ENCODE data around the gene SLC3A2.
"Not testable (repeated sequence)": the region's sequence is repeated elsewhere in the genome, so short reads cannot be mapped to it uniquely, and the experiment has no call there.

SLC3A2 gene

GRCh38 chr11:62880803-62881578 is at the start of gene SLC3A2:
TSS of gene SLC3A2 (plus strand) at chr11:62880896. CDS start at chr11:62881024, 128 bp downstream.
- DNase-seq, result peak; percentile 88

- no peak for DNase-seq
These were observed 49.7 kb upstream of the SLC3A2 start for GRCh38 chr11:62830904-62831519.

GRCh38 chr11:62831520-62832335 is 49.0 kb upstream of the SLC3A2 start, which contains the start of gene STX5:
TSS of gene STX5 (minus strand) at chr11:62832051. CDS start at chr11:62831243, 808 bp downstream.
- DNase-seq, result peak; percentile 94

- DNase-seq, result no peak
These were observed 48.1 kb upstream of the SLC3A2 start, which contains the start of gene TEX54 for GRCh38 chr11:62832336-62833234. TSS of gene TEX54 (minus strand) at chr11:62832841.

- DNase-seq, result no peak
These were observed 45.4 kb upstream of the SLC3A2 start for GRCh38 chr11:62835336-62835735.

GRCh38 chr11:62839050-62839945 is 41.4 kb upstream of the SLC3A2 start, which contains the start of gene WDR74:
TSS of gene WDR74 (minus strand) at chr11:62839590. CDS start at chr11:62839570, 20 bp downstream.
- DNase-seq, result peak; percentile 40

GRCh38 chr11:62840721-62841360 is 39.9 kb upstream of the SLC3A2 start:
- not testable (repeated sequence) for DNase-seq

- peak; percentile 99 for DNase-seq
These were observed 39.1 kb upstream of the SLC3A2 start for GRCh38 chr11:62841361-62842170.

- no peak for DNase-seq
These were observed 38.4 kb upstream of the SLC3A2 start for GRCh38 chr11:62842171-62842741.

- not testable (repeated sequence) for DNase-seq
These were observed 37.8 kb upstream of the SLC3A2 start for GRCh38 chr11:62842891-62843290.

GRCh38 chr11:62843466-62843865 is 37.2 kb upstream of the SLC3A2 start:
- no peak for DNase-seq

- no peak for DNase-seq
These were observed 36.5 kb upstream of the SLC3A2 start for GRCh38 chr11:62844154-62844553.

- no peak for DNase-seq
These were observed 34.5 kb upstream of the SLC3A2 start for GRCh38 chr11:62846177-62846576.

- no peak for DNase-seq
These were observed 32.9 kb upstream of the SLC3A2 start for GRCh38 chr11:62847767-62848314.

- DNase-seq, result no peak
These were observed 29.5 kb upstream of the SLC3A2 start for GRCh38 chr11:62850911-62851806.

- DNase-seq, result no peak
These were observed 28.7 kb upstream of the SLC3A2 start for GRCh38 chr11:62851807-62852522.

All from NCI-H1417 treated with DMSO at 0.1 percent for 48 hours (cell line).